GM19240 (cell line): ENCODE measurements around the gene BBOF1.

Experiments
- DNase-seq: peaks from one replicate; pipeline ENCODE4 v3.0.0; 2011; ENCODE audit warnings: low spot score; ENCODE audit not compliant: insufficient read length

The BBOF1 gene

DNA sequence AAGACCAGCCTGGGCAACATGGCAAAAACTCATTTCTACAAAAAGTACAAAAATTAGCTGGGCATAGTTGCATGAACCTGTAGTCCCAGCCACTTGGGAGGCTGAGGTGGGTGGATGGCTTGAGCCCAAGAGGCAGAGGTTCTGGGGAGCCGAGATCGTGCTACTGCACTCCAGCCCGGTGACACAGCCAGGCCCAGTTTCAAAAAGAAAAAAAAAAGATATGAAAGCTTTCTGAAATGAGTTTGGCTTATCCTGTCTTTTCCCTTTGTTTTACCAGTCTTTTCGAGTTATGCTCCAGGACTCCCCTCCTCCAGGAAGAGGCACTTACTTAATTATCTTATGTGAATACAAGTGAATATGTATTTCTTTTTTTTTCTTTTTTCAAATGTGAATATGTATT lies 3.2 kb downstream of the BBOF1 start:
- DNase-seq, result no peak

DNA sequence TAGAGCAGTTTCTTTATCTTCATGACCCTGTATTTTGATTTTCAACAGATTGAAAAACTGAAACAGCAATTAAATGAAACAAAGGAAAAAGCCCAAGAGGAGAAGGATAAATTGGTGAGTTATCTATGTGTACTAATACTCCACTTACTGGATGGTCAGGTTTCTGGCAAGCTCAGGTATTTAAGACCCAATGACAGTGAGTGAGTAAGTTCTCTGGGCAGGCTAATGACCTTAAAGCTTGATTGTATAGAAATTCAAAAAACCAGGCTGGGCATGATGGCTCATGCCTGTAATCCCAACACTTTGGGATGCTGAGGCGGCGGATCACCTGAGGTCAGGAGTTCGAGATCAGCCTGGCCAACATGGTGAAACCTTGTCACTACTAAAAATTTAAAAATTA lies 10.0 kb downstream of the BBOF1 start:
- DNase-seq, result no peak

DNA sequence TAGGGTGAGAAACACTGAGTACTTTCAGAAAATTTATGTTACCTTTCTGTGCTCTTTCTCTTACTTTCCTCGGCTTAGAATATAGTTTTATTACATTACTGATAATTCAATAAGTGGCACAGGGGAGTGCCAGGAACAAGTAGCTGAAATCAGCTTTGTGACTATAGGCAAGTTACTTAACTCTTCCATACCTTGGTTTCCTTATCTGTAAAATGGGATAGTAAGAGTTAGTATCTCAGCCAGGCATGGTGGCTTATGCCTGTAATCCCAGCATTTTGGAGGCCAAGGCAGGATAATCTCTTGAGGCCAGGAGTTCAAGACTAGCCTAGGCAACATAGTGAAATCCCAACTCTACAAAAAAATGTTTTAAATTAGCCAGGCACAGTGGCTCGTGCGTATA lies 15.4 kb downstream of the BBOF1 start:
- DNase-seq, result no peak

DNA sequence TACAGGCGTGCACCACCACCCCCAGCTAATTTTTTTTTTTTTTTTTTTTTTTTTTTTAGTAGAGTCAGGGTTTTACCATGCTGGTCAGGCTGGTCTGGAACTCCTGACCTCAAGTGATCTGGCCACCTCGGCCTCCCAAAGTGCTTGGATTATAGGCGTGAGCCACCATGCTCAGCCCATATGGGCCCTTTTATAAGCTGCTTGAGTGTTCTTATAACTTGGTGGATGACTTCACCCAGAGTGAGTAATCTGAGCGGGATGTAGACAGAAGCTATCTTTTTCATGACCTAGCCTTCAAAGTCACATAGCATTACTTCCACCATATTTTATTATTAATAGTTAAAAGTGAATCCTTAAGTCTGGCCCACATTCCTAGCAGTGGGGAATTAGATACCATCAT lies 16.4 kb downstream of the BBOF1 start:
- DNase-seq, result no peak

DNA sequence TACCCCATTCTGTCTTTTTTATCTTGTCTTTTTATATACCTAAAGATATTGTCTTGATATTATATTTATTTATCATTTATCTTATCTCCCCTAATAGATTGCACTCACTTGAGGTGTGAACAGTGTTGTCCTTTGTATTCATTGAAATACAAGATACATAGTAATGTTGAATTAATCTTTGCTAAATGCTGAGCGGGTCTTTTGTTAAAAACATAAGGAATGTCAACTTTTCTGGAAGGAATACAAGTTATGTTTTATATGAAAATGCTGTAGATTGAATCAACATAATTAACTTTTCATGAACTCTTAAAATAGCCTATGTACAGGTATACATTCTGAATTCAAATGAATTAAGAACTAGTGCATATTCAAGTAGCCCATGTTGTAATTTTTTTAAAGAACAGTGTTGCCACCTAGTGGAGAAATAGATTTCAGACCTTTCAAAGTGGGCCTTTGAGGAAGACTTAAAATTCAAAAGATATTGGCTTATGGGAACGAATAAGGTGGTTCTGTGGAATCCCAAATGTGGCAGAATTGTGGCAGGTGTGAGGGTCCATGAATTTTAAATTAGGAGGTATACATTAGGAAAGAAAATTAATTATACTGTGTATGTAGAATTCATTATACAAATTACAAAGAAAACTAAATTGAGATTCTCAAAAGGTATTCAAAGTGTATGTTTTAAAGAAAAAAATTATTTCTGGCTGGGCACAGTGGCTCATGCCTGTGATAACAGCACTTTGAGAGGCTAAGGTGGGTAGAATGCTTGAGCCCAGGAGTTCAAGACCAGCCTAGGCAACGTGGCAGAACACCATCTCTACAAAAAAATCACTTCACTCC lies 19.1 kb downstream of the BBOF1 start:
- DNase-seq, result peak; percentile 15

DNA sequence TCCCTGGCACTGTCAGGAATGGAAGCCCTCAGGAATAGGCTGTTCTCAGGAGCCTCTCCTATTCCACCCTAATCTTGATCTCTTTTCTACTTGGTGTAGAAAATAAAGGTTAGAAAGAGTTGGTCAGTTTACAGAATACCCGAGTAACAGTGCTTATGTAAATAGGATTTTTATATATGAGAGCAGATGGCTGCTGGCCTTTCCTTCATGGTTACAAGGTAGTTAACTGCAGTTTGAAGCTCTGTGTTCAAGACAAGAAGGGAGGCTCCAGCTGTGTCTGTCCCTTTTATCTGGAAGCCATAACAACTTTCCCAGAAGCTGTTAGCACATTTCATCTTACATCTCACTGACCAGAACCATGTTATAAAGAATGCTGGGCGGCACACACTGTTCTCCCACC lies 23.1 kb downstream of the BBOF1 start:
- no peak for DNase-seq

DNA sequence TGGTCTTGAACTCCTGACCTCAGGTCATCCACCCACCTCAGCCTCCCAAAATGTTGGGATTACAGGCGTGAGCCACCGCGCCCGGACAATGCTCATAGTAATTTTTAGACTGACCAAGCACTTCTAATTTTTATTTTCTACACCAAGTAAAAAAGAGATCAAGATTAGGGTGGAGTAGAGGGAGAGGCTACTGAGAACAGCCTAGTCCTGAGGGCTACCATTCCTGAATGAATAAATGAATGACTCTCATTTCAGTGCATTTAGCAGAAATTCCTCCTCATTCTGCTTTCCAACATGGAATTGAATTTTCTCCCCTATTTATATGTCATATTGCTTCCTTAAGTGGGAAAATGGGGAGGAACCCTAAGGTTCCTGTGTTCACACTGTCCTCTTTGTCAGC lies 26.4 kb downstream of the BBOF1 start:
- DNase-seq, result no peak

DNA sequence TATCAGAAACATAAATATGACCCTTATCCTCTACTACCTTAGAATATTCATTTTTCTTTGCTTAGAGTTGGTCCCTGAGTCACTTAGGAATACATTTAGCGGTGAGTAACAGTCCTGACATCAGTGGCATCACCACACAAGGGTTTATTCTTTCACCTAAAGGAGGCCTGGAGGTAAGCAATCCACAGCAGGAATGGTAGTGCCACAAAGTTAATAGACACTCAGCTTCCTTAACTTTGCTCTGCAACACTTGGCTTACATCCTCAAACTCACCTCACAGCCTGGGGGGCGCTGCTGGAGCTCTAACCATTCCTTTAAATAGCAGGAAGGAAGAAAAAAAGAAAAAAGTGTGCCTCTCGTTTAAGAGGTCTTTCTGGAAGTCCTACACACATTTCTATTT lies 29.1 kb downstream of the BBOF1 start:
- no peak for DNase-seq

DNA sequence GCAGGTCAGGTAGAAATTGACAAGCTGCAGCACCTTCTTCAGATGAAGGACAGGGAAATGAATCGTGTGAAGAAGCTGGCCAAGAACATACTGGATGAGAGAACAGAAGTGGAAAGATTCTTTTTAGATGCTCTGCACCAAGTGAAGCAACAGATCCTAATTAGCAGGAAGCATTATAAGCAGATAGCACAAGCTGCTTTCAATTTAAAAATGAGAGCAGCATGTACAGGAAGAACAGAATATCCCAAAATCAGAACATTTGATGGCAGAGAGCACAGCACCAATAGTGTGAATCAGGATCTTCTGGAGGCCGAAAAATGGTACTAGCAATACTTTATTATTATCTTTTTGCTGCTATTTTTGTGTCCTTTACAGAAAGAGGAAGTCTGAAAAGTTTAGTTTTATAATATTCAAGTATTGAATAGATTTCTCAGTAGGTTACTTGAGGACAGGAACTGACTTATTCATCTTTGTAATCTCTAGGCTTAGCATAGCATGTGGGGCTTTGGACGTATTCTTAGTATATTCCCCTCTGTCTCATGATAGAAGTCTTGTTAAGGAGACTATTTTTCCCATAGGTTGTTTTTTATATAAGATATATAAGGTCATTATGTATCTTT lies 30.8 kb downstream of the BBOF1 start:
- no peak for DNase-seq

DNA sequence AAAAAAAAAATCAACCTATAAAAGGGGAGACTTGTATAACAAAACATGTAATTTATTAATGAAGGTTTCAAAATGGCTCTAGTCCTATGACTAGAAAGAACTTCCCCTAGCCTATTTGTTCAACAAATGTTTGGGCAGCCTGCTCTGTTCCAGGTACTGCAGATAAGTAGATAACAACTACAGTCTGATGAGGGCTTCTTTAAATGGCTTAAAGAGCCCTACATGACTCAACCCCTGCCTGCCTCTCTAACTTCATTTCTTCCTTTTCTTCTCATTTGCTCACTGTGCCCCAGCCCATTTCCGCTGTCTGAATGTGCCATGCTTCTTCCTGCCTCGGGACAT lies 43.6 kb downstream of the BBOF1 start:
- DNase-seq, result no peak

DNA sequence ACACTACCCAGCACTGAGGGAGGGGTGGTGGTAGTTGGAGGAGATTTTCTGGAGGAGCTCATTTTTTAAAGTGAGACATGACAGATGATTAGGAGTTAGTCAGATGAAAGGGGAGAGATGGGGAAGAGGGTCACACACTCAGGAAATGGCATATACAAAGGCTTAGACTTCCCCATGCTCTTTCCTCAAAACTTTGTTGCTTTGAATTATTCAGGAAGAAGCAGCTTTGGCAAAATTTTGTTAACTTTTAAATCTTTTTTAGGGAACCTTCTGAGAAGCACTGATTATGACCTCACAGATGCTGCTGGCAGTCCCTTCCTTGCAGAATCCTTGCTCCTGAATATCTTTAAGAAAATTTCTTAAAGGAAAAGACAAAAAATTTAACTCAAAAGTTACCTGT lies 45.3 kb downstream of the BBOF1 start:
- DNase-seq, result no peak

DNA sequence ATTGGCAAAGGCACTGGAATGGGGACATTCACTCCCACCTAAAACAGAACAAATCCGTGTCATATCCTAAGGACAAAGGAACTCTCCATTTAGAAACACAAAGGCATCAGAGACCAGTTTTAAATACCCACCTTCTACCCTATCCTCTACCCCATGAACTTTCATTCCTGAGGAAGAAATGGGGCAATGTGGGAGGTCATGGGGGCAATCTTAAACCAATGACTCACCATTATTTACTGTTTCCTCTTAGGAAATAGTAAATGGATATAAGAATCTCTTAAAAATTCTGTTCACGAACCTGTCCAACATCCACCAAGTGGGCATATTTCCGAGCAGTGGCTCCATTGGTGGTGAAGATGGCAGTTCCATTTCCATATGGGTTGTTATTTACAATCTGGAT lies 45.7 kb downstream of the BBOF1 start:
- DNase-seq, result no peak

DNA sequence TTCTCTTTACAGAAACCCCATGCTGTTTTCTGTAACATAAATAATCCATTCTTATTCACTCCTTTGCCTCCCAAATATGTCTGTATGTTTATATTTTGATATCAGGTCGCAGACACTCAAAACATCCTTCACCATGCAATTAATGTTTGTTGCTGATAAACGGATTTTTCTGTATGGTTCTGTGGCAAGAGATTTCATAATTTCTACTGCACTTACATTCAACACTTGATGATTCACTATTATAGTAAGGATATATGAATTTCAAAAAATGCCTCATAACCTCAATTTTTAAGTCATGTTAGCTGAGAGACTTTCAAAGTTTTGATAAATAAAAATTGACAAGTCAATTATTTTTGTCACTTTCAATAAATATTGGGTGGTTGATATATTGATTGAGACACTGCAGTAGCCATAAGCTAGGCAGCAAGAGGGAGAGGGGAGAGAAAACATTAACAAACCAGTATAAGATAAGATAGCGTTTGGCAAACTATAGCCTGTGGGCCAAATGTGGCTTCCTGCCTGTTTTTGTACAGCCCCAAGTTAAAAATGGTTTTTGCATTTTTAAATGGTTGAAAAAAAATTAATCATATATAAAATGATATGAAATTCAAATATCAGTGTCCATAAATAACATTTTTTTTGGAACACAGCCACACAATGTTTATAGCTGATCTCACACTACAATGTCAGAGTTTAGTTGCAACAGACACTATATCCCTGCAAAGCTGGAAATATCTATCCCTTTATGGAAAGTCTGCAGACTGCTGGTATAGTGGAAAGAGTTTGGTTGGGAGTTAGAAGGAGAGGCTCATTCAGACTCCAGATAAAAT lies 46.8 kb downstream of the BBOF1 start:
- DNase-seq, result no peak

DNA sequence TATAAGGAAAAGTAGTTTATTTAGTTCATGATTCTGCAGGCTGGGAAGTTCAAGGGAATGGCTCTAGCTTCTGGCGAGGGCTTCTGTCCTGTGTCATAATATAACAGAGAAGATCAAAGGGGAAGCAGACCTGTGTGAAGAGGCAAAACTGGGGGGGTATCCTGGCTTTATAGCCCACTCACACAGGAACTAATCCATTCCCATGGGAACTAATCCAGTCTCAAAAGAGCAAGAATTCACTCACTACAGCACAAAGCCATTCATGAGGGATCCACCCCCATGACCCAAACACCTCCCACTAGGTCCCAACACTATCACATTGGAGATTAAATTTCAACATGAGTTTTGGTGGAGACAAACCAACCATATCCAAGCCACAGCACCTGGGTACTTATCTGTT lies 58.3 kb downstream of the BBOF1 start:
- no peak for DNase-seq

DNA sequence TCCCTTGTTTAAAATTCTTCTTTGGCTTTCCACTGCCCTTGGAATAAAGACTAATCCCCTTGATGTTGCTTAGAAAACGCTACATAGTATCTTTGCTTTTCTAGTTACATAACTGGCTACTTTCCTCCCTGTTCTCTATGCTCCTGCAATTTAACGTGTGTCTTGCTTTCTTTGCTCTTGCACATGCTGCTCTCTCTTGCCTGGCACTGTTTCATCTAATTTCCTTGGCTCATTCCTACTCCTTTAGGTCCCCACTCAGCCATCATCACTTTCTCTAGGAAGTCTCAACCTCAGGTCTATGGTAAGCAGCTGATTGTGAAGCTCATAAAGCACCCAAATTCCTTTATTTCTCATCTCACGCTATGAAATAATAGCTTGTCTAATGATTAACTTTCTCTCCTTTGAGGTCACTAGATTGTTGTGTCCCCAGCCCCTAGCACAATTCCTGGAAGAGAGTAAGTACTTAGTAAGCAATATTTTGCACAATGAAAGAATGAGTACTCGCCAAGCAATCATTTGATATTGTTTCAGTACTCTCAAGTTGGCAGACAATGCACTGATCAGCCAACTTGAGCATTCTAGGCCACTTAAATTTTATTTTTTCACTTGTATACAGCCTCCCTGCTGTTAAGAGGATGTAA lies 61.8 kb downstream of the BBOF1 start:
- no peak for DNase-seq

DNA sequence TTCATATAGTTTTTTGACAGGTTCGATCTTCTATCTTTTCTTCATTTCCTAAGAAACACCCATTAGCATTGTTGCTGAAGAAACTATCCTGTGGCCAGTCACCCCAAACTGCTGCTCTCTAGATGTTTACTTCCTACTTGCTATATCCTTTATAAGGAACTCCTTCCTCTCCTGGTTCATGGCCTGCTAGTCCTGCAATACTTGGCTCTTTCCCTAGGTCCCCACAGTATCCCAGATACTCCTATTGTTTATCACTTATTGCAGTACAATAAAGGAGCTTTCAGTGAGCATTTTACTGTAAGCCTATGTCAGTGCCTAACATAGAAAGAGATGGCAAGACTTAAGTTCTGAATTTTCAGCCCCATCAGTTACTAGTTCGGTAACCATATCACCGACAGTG lies 62.3 kb downstream of the BBOF1 start:
- DNase-seq, result no peak

DNA sequence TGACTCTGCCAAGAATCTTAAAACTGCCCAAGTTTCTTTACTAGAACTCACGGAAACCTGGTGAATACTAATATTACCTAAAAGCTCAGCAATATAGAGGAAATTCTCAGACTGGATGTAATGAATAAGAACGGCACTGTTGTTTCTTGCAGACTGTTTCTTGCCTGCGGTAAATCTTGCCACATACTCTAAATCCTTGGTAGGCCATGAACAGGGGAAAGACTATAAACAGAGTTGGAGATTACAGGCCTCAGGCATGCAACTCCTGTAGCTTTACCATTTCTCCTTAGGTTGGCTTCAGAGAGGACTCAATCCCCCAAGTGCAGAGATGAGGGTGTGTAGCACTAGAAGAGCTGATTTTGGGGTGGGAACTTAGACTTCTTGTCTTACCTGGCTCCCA lies 64.0 kb downstream of the BBOF1 start:
- no peak for DNase-seq

DNA sequence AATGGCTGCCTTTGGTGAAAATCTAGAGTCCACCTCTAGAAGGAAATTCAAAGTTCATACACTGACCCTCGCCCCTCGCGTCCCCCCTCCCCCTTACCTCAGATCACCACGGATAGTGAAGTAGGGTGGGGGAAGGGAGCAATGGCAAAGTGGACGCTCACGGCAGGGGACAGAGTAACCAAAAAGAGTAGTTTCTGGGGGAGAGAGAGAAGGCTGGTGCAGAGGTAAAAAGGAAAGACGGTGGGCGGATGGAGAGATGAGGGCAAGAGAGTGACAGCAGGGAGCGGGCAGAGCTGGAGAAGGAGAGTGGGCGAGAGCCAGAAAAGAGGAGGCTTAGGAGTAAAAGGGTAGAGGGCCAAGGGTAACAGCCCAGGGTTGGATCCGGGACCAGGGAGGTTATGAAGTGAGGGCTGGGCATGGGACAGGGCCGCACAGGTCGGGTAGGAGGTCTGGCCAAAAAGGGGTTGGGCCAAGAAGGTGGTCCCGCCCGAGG lies 64.7 kb downstream of the BBOF1 start:
- DNase-seq, result no peak

DNA sequence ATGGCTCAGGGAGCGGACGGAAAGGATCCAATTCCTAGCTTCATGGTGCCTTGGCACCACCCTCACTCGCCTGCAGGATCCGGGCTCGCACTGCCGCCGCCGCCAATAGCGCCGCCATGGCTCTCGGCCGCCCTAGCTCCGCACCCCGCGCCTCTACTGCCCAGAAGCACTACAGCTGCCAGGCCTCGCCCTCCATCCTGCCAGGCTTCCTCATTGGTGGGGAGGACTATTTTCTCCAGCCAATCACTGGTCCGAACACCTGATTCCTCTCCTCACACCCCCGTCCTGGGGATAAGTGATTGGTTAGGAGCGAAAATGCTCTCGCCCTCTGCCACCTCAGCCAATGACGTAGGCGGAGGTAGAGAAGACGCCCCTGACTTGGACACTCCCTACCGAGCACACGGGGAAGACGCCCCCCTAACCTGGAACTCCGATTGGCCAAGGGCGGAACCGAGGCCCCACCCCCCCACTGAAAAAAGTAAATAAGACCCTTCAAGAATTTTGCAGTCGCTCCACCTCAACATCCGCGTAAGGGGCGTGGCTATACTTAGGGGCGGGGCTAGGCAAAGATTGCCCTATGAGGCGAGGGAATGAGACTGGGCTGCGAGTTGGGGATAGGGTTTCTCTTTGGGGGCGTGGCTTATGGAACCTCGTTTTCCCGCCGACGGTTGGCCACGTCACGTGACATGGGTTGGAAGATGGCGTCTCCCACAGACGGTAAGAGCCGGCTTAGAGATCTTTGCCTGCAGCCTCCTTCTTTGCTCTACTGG lies 65.3 kb downstream of the BBOF1 start, which contains the start of the genes ALDH6A1 and LIN52:
Gene ALDH6A1, minus strand, starts transcription at position 177 of the 770 bp plus-strand sequence. Its CDS starts 59 bp downstream, at position 118.
Gene LIN52, plus strand, starts transcription at position 680 of the 770 bp plus-strand sequence. Its CDS starts 19 bp downstream, at position 699.
- DNase-seq, result peak; percentile 95

DNA sequence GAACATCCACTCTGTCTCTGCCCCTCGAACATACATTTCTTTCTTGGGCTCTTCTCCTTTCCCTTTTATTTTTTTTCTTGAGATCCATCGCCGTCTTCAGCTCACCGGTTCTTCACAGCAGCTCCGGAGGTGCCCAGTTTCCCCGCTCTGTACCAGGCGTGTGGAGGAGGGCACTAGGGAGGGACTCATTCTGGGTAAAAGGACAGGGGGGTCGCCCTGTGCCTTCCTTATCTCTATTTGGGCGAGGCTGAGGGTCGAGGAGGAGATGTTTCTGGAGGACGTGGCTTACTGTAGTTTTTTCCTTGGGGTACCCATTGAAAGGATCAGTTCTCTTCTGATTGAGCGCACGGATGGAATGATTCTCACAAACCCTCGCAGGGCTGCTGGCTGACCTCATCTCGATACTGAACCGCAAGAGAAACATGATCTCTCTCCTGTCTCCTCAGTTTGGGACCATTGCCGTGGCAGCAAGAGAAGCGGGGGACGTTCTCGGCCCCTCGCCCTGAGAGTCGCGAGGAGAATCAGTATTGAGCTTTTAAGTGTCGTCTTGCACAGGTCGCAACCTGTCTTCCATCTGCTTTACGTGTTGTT lies 66.0 kb downstream of the BBOF1 start:
- no peak for DNase-seq
